ENCODE data around the gene SUN1. TPM values are rescaled to one million over a fixed set of nuclear protein-coding genes. Genes with fewer than 3 reads are reported as not detected.

SUN1 gene
- total RNA-seq, 2 experiments from 2014 or later = 41.4 to 46.3 TPM

GRCh38 chr7:818031-818699, 14.1 kb upstream of the SUN1 start:
- Mint-ChIP-seq H3K27ac (no peak overlapping the region), H3K9me3 (ENCODE audit: low read depth) (no peaks in the 10 kb centered on the region)

GRCh38 chr7:820341-820740, 11.9 kb upstream of the SUN1 start:
- peaks cover 7% of the 10 kb centered on the region for H3K36me3 Mint-ChIP-seq
- DNase-seq = no peak
- no peak for ATAC-seq
- H3K27me3 Mint-ChIP-seq = peaks cover 14% of the 10 kb centered on the region
- H3K9me3 Mint-ChIP-seq (ENCODE audit: low read depth) = no peaks in the 10 kb centered on the region
- CTCF ChIA-PET = no interaction called here
- peaks cover 28% of the 10 kb centered on the region for H3K4me1 Mint-ChIP-seq
- H3K4me3 Mint-ChIP-seq = no peak overlapping the region
- H3K27ac Mint-ChIP-seq = no peak overlapping the region

More at GRCh38 chr7:818031-818699, 14.1 kb upstream of the SUN1 start:
- Mint-ChIP-seq H3K4me3 (peak overlapping the region; percentile 85), H3K27me3 (peaks cover 31% of the 10 kb centered on the region), H3K4me1 (peaks cover 39% of the 10 kb centered on the region), H3K36me3 (peaks cover 7% of the 10 kb centered on the region)
- no peak for ATAC-seq
- CTCF ChIA-PET = interaction anchor here (0.8 to 2.4 kb wide), 7 partner anchors 9 to 497 kb away, joined by 3 to 10 read pairs (median 4); partner anchors contain the start of gene SUN1
- no peak for DNase-seq

GRCh38 chr7:821688-822087, 10.6 kb upstream of the SUN1 start:
- DNase-seq (no peak), ATAC-seq (no peak)
- CTCF ChIA-PET = interaction anchor here (1.6 kb wide), 1 partner anchor 51 kb away, joined by 4 read pairs; no protein-coding TSS in a partner anchor
- H3K9me3 Mint-ChIP-seq (ENCODE audit: low read depth) = no peaks in the 10 kb centered on the region
- no peak overlapping the region for H3K4me3 Mint-ChIP-seq
- peaks cover 11% of the 10 kb centered on the region for H3K27me3 Mint-ChIP-seq
- H3K36me3 Mint-ChIP-seq = peaks cover 7% of the 10 kb centered on the region
- peaks cover 26% of the 10 kb centered on the region for H3K4me1 Mint-ChIP-seq
- no peak overlapping the region for H3K27ac Mint-ChIP-seq

- H3K4me1 Mint-ChIP-seq = peaks cover 19% of the 10 kb centered on the region
- no peak for DNase-seq
- H3K9me3 Mint-ChIP-seq (ENCODE audit: low read depth) = no peaks in the 10 kb centered on the region
- no peak overlapping the region for H3K4me3 Mint-ChIP-seq
- peaks cover 7% of the 10 kb centered on the region for H3K27me3 Mint-ChIP-seq
- no peak overlapping the region for H3K27ac Mint-ChIP-seq
- CTCF ChIA-PET = no interaction called here
- ATAC-seq = no peak
- peaks cover 7% of the 10 kb centered on the region for H3K36me3 Mint-ChIP-seq
Observed at GRCh38 chr7:822692-823276, 9.5 kb upstream of the SUN1 start.

GRCh38 chr7:823649-824048, 8.6 kb upstream of the SUN1 start:
- DNase-seq = no peak
- peaks cover 11% of the 10 kb centered on the region for H3K4me1 Mint-ChIP-seq
- H3K9me3 Mint-ChIP-seq (ENCODE audit: low read depth) = no peaks in the 10 kb centered on the region
- H3K36me3 Mint-ChIP-seq = peaks cover 3% of the 10 kb centered on the region
- H3K27ac Mint-ChIP-seq = no peak overlapping the region
- CTCF ChIA-PET = no interaction called here
- no peaks in the 10 kb centered on the region for H3K27me3 Mint-ChIP-seq
- H3K4me3 Mint-ChIP-seq = no peak overlapping the region
- no peak for ATAC-seq

- CTCF ChIA-PET = no interaction called here
Observed at GRCh38 chr7:824081-824480, 8.2 kb upstream of the SUN1 start.

GRCh38 chr7:824664-825063, 7.6 kb upstream of the SUN1 start:
- ATAC-seq = no peak
- no peak overlapping the region for H3K4me3 Mint-ChIP-seq
- no peak overlapping the region for H3K27ac Mint-ChIP-seq
- H3K9me3 Mint-ChIP-seq (ENCODE audit: low read depth) = no peaks in the 10 kb centered on the region
- H3K36me3 Mint-ChIP-seq = no peaks in the 10 kb centered on the region
- CTCF ChIA-PET = no interaction called here
- H3K27me3 Mint-ChIP-seq = no peaks in the 10 kb centered on the region
- no peak for DNase-seq
- peaks cover 9% of the 10 kb centered on the region for H3K4me1 Mint-ChIP-seq

More at GRCh38 chr7:824081-824480, 8.2 kb upstream of the SUN1 start:
- Mint-ChIP-seq H3K27ac (no peak overlapping the region), H3K9me3 (ENCODE audit: low read depth) (no peaks in the 10 kb centered on the region), H3K4me1 (peaks cover 10% of the 10 kb centered on the region), H3K36me3 (peaks cover 3% of the 10 kb centered on the region), H3K27me3 (no peaks in the 10 kb centered on the region), H3K4me3 (no peak overlapping the region)
- ATAC-seq (no peak), DNase-seq (no peak)

- H3K27ac Mint-ChIP-seq = no peak overlapping the region
- peaks cover 8% of the 10 kb centered on the region for H3K4me1 Mint-ChIP-seq
- H3K9me3 Mint-ChIP-seq (ENCODE audit: low read depth) = no peaks in the 10 kb centered on the region
- CTCF ChIA-PET = no interaction called here
- no peak overlapping the region for H3K4me3 Mint-ChIP-seq
- DNase-seq (no peak), ATAC-seq (no peak)
- H3K27me3 Mint-ChIP-seq = no peaks in the 10 kb centered on the region
- no peaks in the 10 kb centered on the region for H3K36me3 Mint-ChIP-seq
Observed at GRCh38 chr7:825386-825785, 6.9 kb upstream of the SUN1 start.

- H3K27me3 Mint-ChIP-seq = no peaks in the 10 kb centered on the region
- H3K36me3 Mint-ChIP-seq = no peaks in the 10 kb centered on the region
- CTCF ChIA-PET = interaction anchor here (2.3 kb wide), 1 partner anchor 9 kb away, joined by 8 read pairs; no protein-coding TSS in a partner anchor
- peaks cover 11% of the 10 kb centered on the region for H3K4me1 Mint-ChIP-seq
- H3K27ac Mint-ChIP-seq = no peak overlapping the region
- no peak for DNase-seq
- H3K4me3 Mint-ChIP-seq = no peak overlapping the region
- H3K9me3 Mint-ChIP-seq (ENCODE audit: low read depth) = no peaks in the 10 kb centered on the region
- no peak for ATAC-seq
Observed at GRCh38 chr7:826230-826917, 5.9 kb upstream of the SUN1 start.

GRCh38 chr7:828793-829561, 3.3 kb upstream of the SUN1 start:
- H3K27me3 Mint-ChIP-seq = no peaks in the 10 kb centered on the region
- CTCF ChIA-PET = no interaction called here
- H3K4me3 Mint-ChIP-seq = no peak overlapping the region
- no peaks in the 10 kb centered on the region for H3K9me3 Mint-ChIP-seq (ENCODE audit: low read depth)
- H3K36me3 Mint-ChIP-seq = peaks cover 5% of the 10 kb centered on the region
- DNase-seq (no peak), ATAC-seq (no peak)
- peaks cover 29% of the 10 kb centered on the region for H3K4me1 Mint-ChIP-seq
- no peak overlapping the region for H3K27ac Mint-ChIP-seq

GRCh38 chr7:830069-830468, 2.2 kb upstream of the SUN1 start:
- CTCF ChIA-PET = no interaction called here
- ATAC-seq = no peak

GRCh38 chr7:831596-832166, 595 bp upstream of the SUN1 start:
- CTCF ChIA-PET = interaction anchor here (1.0 to 2.6 kb wide), 6 partner anchors 14 to 45 kb away, joined by 3 to 12 read pairs (median 6); partner anchors contain the start of gene GET4
- ATAC-seq (peak; percentile 61), DNase-seq (no peak)
- Mint-ChIP-seq H3K36me3 (peaks cover 5% of the 10 kb centered on the region), H3K27ac (peak overlapping the region; percentile 85), H3K27me3 (no peaks in the 10 kb centered on the region), H3K9me3 (ENCODE audit: low read depth) (no peaks in the 10 kb centered on the region), H3K4me3 (peak overlapping the region; percentile 59), H3K4me1 (peaks cover 29% of the 10 kb centered on the region)

More at GRCh38 chr7:830069-830468, 2.2 kb upstream of the SUN1 start:
- DNase-seq = no peak
- no peaks in the 10 kb centered on the region for H3K9me3 Mint-ChIP-seq (ENCODE audit: low read depth)
- H3K36me3 Mint-ChIP-seq = peaks cover 5% of the 10 kb centered on the region
- peaks cover 29% of the 10 kb centered on the region for H3K4me1 Mint-ChIP-seq
- H3K27me3 Mint-ChIP-seq = no peaks in the 10 kb centered on the region
- H3K4me3 Mint-ChIP-seq = no peak overlapping the region
- H3K27ac Mint-ChIP-seq = no peak overlapping the region

- Mint-ChIP-seq H3K9me3 (ENCODE audit: low read depth) (no peaks in the 10 kb centered on the region), H3K4me1 (peaks cover 29% of the 10 kb centered on the region), H3K27ac (peak overlapping the region; percentile 85), H3K36me3 (peaks cover 5% of the 10 kb centered on the region), H3K27me3 (no peaks in the 10 kb centered on the region), H3K4me3 (peak overlapping the region; percentile 59)
- DNase-seq (no peak), ATAC-seq (no peak)
- CTCF ChIA-PET = interaction anchor here (0.6 to 2.6 kb wide), 7 partner anchors 13 to 279 kb away, joined by 3 to 12 read pairs (median 4); no protein-coding TSS in a partner anchor
Observed at GRCh38 chr7:832968-833424, 720 bp downstream of the SUN1 start.
